Thyroid gland (tissue), 4 donors: Measurements from ENCODE around the gene ABHD2.

Source experiments
- POLR2A ChIP-seq, 2 donors: fragments of 450-650 bp; IDR thresholded peaks; one replicate each; pipeline ENCODE4 v1.6.1; 2017; ENCODE audit warnings: antibody characterized with exemption in 2 of 2, mild to moderate bottlenecking in 2 of 2, moderate library complexity in 1 of 2
- TF ChIP-seq, protein P1 (sequence below), 6 experiments: fragments of 200-600 bp in 3 of 6; fragments of 450-650 bp in 3 of 6; sonication (generic) in 3 of 6; IDR thresholded peaks; one replicate each; pipeline ENCODE4 v1.5.1; 2016 to 2019; ENCODE audit warnings: antibody characterized with exemption in 6 of 6, mild to moderate bottlenecking in 2 of 6, inconsistent platforms in 1 of 6, moderate library complexity in 1 of 6

DNA sequence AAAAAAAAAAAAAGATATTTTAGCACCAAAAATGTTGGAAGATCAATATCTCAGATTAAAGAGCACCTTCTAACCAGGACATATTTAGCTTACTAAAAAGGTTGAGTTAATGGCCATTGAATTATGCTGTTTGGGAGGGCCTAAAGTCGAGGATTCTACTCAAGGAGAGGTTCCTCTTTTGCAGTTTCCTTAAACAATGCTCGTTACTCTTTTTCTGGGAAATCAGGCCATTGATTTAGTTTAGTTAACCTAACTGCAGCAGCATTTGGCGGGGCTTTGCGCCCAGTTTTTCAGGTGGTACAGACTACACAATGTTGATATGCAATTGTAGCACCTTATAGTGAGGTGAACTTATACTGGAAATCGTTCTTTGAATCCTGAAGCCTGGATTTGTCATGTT, 6.8 kb downstream of the ABHD2 start:
- TF ChIP-seq, protein P1, sequence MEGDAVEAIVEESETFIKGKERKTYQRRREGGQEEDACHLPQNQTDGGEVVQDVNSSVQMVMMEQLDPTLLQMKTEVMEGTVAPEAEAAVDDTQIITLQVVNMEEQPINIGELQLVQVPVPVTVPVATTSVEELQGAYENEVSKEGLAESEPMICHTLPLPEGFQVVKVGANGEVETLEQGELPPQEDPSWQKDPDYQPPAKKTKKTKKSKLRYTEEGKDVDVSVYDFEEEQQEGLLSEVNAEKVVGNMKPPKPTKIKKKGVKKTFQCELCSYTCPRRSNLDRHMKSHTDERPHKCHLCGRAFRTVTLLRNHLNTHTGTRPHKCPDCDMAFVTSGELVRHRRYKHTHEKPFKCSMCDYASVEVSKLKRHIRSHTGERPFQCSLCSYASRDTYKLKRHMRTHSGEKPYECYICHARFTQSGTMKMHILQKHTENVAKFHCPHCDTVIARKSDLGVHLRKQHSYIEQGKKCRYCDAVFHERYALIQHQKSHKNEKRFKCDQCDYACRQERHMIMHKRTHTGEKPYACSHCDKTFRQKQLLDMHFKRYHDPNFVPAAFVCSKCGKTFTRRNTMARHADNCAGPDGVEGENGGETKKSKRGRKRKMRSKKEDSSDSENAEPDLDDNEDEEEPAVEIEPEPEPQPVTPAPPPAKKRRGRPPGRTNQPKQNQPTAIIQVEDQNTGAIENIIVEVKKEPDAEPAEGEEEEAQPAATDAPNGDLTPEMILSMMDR (IDR thresholded peaks at IDR 0.05) = no peak
- TF ChIP-seq POLR2A (IDR thresholded peaks at IDR 0.05) = no peak
